Stomach (tissue), 4 donors: ENCODE measurements around the gene AKAP6.

ENCODE experiments used
- EP300 ChIP-seq: sonication (generic); formaldehyde crosslinking; IDR thresholded peaks from one replicate; pipeline ENCODE4 v1.6.1; 2017; ENCODE audit warnings: antibody characterized with exemption
- POLR2A ChIP-seq, 4 donors: fragments of 450-650 bp; IDR thresholded peaks; one replicate each; pipeline ENCODE4 v1.6.1; 2016; ENCODE audit warnings: antibody characterized with exemption in 4 of 4, control low read depth in 2 of 4, mild to moderate bottlenecking in 1 of 4, moderate library complexity in 1 of 4
- TF ChIP-seq, protein P1 (sequence below), 7 experiments: fragments of 450-650 bp in 4 of 7; fragments of 200-600 bp in 3 of 7; sonication (generic) in 3 of 7; IDR thresholded peaks; one replicate each; pipeline ENCODE4 v1.5.1; 2016 to 2019; ENCODE audit warnings: antibody characterized with exemption in 7 of 7, control low read depth in 2 of 7, mild to moderate bottlenecking in 1 of 7

DNA sequence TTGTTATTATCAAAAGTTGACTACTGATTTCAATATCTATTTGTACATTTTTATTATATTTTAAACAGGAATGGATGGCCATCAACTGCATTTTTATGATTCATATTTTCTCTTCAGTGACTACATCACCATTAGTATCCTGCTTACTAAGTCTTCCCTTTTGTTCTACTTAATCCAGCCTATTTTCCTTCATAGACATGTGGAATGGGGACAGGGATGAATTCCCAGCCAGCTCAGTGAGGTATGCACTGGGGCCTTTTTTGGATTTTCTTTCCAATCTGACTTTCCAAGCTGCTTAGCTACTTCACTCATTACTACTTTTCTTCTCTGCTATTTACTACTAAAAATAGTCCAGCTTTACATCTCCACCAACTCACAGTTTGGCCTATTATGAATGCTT, 38.4 kb downstream of the AKAP6 start:
- TF ChIP-seq, protein P1, sequence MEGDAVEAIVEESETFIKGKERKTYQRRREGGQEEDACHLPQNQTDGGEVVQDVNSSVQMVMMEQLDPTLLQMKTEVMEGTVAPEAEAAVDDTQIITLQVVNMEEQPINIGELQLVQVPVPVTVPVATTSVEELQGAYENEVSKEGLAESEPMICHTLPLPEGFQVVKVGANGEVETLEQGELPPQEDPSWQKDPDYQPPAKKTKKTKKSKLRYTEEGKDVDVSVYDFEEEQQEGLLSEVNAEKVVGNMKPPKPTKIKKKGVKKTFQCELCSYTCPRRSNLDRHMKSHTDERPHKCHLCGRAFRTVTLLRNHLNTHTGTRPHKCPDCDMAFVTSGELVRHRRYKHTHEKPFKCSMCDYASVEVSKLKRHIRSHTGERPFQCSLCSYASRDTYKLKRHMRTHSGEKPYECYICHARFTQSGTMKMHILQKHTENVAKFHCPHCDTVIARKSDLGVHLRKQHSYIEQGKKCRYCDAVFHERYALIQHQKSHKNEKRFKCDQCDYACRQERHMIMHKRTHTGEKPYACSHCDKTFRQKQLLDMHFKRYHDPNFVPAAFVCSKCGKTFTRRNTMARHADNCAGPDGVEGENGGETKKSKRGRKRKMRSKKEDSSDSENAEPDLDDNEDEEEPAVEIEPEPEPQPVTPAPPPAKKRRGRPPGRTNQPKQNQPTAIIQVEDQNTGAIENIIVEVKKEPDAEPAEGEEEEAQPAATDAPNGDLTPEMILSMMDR (IDR thresholded peaks at IDR 0.05), result no peak
- no peak for TF ChIP-seq POLR2A (IDR thresholded peaks at IDR 0.05)
- TF ChIP-seq EP300, result no peak
